GM19023 (cell line): ENCODE results near the gene PLIN5.
"Not testable (repeated sequence)": the region's sequence is repeated elsewhere in the genome, so short reads cannot be mapped to it uniquely, and the experiment has no call there.

Experiments
- ATAC-seq: cut with Tn5 transposase; IDR thresholded peaks from one replicate; pipeline ENCODE4 v1.9.1; 2021; ENCODE audit warnings: mild to moderate bottlenecking, moderate library complexity; ENCODE audit not compliant: unreplicated experiment

PLIN5 gene

GRCh38 chr19:4568886-4569285 is 33.9 kb upstream of the PLIN5 start:
- no peak for ATAC-seq

DNA sequence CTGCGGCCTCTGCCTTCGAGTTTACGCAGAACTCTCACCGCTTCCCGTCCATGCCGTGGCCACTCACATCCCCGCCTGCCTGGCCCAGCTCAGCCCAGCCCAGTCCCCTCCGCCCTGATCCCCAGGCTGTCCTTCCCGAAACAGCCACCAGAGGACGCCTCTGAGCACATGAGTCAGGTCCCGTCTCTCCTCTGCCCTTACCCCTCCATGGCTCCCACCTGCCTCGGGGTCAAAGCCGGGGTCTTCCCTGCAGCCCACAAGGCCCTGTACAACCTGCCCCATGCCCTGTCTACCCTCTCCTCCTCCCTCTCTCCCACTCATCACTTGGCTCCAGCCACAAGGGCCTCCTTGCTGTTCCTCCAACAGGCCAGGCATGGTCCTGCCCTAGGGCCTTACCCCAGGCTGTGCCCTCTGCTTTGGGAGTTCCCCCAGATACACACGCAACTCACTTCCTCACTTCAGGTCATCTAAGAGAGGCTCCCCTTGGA is 32.6 kb upstream of the PLIN5 start:
- no peak for ATAC-seq

DNA sequence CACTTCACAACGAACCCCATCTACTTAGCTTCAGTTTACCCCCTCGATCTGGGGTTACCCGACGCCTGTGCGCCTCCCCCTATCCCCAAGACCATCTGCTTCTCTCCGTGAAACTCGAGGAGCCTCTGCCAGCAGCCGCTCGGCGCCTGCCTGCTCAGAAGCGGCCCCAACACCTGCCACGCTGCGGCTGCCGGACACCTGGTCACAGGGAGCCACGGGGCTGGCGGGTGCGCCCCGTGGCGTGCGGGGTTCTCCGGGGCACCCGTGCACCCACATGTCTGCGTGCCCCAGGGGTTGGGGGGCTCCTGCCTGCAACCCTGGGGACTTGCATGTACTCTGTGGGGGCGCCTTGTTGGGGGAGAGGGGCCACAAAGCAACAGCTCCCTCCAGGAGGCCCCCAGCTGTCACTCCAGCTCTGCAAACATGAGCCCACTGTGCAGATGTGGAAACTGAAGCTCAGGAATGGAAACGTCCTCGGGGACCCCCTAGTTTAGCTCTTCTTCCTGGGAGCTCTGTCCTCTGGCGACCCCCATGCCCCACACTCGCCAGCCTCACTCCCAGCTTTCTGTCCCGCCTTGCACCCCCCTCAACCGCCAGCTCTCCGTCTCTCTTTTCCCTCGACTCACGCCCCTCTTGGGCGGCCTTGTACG is 31.5 kb upstream of the PLIN5 start:
- no peak for ATAC-seq

- ATAC-seq = not testable (repeated sequence)
Measured at GRCh38 chr19:4563562-4563961, 28.5 kb upstream of the PLIN5 start.

- ATAC-seq = not testable (repeated sequence)
Measured at GRCh38 chr19:4562085-4562484, 27.1 kb upstream of the PLIN5 start.

GRCh38 chr19:4559569-4559968 is 24.5 kb upstream of the PLIN5 start, which contains the start of gene SEMA6B:
Gene SEMA6B (minus strand): TSS chr19:4559684. CDS start chr19:4558457, 1,227 bp downstream.
- no peak for ATAC-seq

DNA sequence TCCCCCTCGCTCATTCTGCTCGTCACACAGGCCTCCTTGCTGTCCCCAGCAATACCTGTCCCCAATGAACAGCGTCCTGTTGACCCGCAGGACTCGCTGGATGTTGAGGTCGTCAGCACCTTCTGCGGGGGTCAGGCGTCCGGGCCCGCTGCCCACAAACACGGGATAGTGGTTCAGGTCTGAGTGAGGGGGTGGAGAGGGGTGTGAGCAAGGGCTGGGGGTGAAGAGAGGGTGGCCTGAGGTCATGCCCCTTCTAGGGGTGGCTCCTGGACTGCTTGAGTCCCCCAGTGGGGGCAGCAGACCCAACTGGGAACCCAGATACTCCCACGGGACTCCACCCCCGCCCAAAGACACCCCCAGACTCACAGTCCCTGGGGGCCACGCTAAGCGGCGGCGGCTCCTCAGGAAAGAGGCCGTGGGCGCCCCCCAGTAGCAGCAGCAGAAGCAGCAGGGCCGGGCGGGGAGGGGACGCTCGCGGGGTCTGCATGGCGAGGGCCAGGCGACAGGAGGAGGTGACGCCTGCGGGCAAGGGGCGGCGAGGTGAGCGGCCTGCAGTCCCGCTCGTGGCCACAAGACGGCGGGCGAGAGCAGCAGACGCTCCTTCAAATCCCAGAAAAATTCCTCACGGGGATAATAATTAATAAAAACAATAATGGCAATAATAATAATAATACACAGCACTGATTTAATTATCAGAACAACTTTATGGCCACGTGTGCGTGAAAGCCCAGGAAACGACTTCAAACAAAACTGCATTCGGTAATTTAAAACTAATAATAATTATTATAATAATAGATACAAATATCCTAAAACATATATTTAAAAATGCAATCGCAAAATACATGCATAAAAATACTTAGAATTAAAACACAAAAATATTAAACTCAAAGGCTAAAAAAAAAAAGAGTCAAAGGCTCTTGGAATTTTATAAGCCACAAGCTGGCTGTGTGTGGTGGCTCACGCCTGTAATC is 23.2 kb upstream of the PLIN5 start:
- no peak for ATAC-seq

- no peak for ATAC-seq
Measured at GRCh38 chr19:4557144-4557970, 22.3 kb upstream of the PLIN5 start.

GRCh38 chr19:4556597-4557127 is 21.6 kb upstream of the PLIN5 start:
- no peak for ATAC-seq

DNA sequence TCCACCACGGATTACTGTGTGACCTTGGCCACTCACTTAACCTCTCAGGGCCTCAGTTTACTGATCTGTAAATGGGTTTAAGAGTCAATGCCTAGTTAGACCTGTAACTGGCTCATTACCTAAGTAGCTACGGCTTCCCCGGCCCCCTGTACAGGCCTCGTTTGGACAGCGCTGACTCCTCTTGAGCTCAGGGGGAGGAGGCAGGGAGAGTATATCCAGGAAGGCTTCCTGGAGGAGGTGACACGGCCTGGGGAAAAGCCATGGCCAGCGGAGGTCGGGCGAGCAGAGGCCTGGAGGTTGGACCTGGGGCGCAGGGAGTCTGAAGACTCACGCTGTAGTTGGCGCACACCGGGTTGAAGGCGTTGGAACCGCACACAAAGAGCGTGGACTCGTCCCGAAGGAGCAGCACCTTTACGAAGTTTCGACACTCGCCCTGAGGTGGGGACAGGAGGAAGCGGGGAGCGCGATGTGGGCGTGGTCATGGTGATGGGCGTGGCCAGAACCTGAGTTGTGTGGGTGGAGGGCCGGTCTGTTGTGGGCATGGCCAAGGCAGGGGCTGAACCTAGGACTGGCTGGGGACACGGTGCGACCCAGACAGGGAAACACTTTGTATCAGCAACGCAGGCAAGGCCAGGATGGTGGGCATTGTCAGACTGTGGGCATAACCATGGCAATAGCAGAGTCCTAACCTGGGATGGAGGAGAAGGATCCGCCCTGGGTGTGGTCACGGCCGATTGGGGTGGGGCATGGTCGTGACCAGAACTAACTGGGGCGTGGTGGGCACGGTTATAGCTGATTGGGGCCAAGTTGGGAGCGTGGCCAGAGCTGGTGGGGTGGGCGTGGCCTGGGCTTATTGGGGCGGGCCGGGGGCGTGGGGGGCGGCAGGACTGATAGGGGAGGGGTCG is 20.9 kb upstream of the PLIN5 start:
- ATAC-seq = no peak

DNA sequence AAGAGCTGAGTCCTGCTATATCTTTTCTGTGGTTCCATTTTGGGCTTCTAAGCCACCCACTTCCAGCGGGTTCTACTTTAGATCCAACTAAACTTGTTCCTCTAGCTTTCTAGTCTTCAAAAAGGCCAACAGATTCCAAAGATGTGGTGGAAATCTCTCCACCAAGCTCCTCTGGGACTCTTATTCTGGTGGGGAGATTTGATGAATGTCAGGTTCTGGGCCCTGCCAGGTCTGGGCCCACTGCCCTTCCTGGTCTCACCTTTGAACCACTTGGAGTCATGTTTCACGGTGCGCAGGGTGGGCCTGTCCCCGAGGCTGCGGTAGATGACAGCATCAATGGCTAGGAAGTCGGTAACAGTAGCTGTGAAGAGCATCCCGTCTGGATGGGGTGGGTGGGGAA is 19.7 kb upstream of the PLIN5 start:
- ATAC-seq = no peak

- no peak for ATAC-seq
Measured at GRCh38 chr19:4553775-4554174, 18.8 kb upstream of the PLIN5 start.

- ATAC-seq = no peak
Measured at GRCh38 chr19:4553092-4553695, 18.2 kb upstream of the PLIN5 start.

- no peak for ATAC-seq
Measured at GRCh38 chr19:4552525-4552819, 17.4 kb upstream of the PLIN5 start.

DNA sequence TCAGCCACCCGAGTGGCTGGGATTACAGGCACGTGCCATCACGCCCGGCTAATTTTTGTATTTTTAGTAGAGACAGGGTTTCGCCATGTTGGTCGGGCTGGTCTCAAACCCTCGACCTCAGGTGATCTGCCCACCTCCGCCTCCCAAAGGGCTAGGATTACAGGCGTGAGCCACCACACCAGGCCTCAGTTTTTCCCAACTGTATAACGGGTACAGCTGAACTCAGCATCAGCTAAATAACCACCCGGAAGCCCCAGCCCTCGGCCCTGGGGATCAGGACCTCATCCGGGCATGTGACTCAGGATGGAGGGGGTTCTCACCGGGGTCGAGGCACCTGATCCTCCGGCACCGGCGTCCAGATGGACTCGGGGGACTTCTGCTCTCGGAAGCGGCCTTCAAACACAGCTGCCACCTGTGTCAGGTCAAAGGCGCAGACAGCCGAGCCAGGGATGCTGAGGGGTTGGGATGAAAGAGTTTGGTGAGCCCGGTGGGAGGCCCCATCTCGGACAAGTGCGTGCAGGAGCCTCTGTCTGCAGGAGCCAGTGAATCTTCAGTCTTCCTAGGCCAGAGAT is 15.5 kb upstream of the PLIN5 start:
- ATAC-seq = no peak

- ATAC-seq = no peak
Measured at GRCh38 chr19:4550018-4550417, 15.0 kb upstream of the PLIN5 start.

DNA sequence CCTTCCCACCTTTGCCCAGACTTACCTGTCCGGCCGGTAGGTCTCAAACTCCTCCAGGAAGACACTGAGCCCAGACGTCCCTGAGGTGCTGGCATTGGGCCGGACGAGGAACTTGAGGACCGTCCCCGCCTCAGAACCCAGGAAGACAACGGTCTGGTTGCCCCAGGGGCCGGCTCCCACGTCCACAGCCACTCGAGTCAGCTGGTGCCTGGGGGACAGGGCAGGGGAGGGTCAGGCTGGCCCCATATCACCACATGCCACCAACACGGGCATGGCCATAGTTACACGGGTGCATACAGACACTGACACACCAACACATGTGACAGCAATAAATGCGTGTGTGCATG is 13.2 kb upstream of the PLIN5 start:
- no peak for ATAC-seq

DNA sequence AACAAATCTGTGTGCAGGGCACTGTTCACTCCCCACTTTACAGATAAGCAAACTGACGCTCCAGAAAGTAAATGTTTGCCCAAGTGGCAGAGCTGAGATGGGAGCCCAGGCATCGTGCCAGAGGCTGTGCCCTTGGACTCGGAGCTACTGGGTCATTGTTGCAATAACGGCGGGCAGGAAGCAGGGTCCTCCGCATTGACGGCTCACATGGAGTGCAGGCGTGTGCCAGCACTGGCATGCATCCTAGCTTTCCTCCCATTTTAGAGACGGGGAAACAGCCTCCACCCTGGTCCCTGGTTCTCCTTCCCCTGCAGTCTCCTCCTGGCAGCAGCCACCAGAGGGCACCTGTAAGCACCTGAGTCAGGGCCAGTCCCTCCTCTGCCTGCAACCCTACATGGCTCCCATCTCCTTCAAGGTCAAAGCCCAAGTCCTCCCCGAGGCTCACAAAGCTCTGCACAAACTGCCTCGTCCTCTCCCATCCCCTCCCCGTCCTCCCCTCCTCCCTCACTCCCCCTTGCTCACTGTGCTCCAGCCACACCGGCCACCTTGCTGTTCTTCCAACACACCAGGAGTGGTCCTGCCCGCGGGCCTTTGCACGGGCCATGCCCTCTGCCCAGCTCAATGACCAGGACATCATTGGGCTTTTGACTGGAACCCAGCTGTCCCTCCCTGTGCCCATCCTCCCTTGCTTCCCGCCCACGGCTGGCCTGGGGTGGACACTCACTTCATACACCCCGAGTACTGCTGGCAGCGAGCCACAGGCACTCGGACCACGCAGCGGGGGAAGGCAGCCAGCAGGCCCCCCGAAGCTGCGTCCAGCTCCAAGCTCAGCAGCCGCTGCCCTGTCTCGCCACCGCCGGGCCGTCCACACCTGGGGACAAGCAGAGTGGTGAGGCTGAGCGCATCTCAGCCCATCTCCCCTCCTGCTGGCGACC is 12.5 kb upstream of the PLIN5 start:
- no peak for ATAC-seq
